Fibroblast of mammary gland (primary cell): ENCODE results near the gene TMEM19.

ENCODE experiments used
- DNase-seq: peaks from one replicate; pipeline ENCODE4 v3.0.0-alpha.2; 2010; ENCODE audit warnings: low read depth
- H3K4me3 ChIP-seq: 2 replicates; pipeline ENCODE4 v1.5.1; 2011; ENCODE audit warnings: low read depth, mild to moderate bottlenecking, low read length, moderate library complexity; ENCODE audit not compliant: control insufficient read depth
- CTCF ChIP-seq: conservative IDR thresholded peaks from 2 replicates; pipeline ENCODE4 v1.5.1; 2011; ENCODE audit warnings: low read depth, low read length, inconsistent platforms; ENCODE audit not compliant: control insufficient read depth, insufficient read depth

The TMEM19 gene

GRCh38 chr12:71655495-71655894 lies 30.4 kb upstream of the TMEM19 start:
- no peak for TF ChIP-seq CTCF
- no peak overlapping the region for H3K4me3 ChIP-seq
- no peak for DNase-seq

- no peak for TF ChIP-seq CTCF
- no peak overlapping the region for H3K4me3 ChIP-seq
- no peak for DNase-seq
Measured at GRCh38 chr12:71655907-71656306, 30.0 kb upstream of the TMEM19 start.

- no peak for TF ChIP-seq CTCF
- DNase-seq = no peak
- H3K4me3 ChIP-seq = no peak overlapping the region
Measured at GRCh38 chr12:71656740-71657139, 29.1 kb upstream of the TMEM19 start.

- peak; percentile 28 for DNase-seq
- TF ChIP-seq CTCF = no peak
- H3K4me3 ChIP-seq = peak overlapping the region; percentile 95
Measured at GRCh38 chr12:71661977-71662530, 23.8 kb upstream of the TMEM19 start.

- TF ChIP-seq CTCF = no peak
- peak; percentile 82 for DNase-seq
- H3K4me3 ChIP-seq = peak overlapping the region; percentile 95
Measured at GRCh38 chr12:71662849-71663560, 22.9 kb upstream of the TMEM19 start.

- TF ChIP-seq CTCF = no peak
- DNase-seq = peak; percentile 100
- H3K4me3 ChIP-seq = peak within 1 kb of the TSS; percentile 95
Measured at GRCh38 chr12:71663561-71664410, 22.1 kb upstream of the TMEM19 start, which contains the start of the genes THAP2 and ZFC3H1. Gene THAP2, plus strand, starts transcription at chr12:71664301. Its CDS starts 209 bp downstream, at chr12:71664510. Gene ZFC3H1, minus strand, starts transcription at chr12:71663848. Its CDS starts 238 bp downstream, at chr12:71663610.
